UCSD-AML1 (cell line): Measurements from ENCODE around the gene GNAI3.

Experiments
- DNase-seq: peaks from one replicate; lab custom pipeline; 2025; ENCODE audit not compliant: unreplicated experiment; lab: John Stamatoyannopoulos, UW

GNAI3 gene

DNA sequence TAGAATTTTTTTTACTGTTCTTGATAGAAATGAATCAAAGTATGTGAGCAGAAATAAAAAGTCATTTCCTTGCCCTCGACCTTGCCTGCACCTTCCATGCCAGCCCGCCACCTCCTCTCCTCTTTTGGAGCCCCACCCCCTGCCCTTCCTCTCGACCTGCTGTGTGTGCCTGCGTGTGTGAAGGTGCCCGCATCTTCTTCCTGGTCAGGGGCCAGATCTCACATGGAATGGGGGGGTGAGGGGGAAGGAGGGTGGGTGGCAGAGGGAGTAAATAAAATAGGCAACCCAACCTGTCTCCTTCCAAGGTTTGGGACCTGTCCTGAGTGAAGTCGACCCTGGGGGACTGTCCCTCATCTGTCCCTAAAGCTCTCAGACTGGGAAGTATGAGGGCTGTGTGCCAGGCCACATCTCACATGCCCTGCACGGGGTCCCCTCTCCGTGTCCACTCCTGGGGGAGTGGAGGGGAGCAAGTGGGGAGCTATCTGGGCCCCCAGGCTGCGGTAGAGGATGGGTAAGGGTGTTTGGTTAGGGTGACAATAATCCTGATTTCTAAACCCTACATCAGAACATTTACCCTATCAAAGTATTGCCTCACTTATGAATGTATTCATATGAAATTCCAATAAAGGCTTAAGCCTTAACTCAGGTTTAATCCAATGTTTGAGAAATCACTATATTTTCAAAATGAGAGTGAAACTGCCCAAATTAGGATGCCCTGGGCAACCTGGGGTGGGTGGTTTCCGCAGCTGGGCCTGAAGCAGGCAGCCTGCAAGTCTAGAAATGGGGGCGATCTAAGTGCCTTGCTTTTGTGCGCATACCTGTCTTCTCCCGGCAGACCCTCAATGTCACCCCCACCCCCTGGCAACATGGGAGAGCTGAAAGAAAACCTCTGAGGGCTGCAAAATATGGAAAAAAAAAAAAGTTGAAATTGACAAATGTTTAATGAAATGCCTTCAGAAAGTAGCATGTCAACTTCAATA lies 86.6 kb downstream of the GNAI3 start:
- no peak for DNase-seq

DNA sequence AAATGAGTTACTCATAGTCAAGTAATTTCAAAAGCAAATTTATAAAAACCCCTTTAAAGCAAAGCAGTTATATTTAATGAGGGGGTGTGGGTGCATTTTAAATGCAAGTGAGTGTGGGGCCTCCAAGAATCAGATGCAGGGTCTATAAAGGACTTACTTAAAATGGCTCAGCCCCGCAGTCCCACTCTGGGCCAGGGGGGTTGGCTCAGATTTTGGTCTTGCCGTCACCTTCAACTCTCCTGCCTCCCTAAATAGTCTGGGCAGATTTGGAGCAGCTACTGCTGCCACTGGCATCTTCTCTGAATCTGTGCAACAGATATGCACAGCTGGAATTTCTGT lies 87.4 kb downstream of the GNAI3 start:
- no peak for DNase-seq

DNA sequence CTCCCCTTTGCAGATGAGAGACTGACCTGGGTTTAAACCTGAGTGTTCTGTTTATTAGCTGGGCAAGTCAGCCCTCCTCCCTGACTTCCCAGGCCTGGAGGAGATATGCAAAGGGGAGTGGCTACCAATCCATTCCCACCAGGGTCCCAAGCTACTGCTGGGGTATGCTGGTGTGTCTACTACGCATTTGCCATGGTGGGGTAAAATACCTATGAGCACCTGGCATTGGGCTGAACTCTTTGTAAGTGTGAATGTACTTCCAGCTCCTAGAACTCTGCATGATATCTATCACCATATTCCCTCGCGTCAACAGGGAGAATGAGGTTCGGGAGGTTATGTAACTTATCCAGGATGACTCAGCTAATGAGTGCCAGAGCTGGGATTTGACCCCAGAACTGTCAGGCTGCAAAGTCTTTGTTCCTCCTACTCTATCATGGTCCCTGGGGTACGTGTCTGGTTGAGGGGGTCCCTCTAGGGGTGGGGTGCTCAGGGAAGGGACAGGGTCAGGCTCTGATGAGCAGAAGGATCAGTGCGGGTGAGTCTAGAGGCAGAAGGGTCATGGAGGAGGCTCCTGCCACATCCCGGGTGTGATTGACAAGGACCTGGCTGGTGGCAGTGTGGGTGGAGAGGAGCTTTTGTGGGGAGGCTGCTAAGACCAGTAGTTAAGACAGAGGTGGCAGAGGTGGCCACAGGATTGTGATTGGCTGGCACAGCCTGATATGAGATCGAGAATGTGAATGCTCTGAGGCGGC lies 88.0 kb downstream of the GNAI3 start:
- no peak for DNase-seq

DNA sequence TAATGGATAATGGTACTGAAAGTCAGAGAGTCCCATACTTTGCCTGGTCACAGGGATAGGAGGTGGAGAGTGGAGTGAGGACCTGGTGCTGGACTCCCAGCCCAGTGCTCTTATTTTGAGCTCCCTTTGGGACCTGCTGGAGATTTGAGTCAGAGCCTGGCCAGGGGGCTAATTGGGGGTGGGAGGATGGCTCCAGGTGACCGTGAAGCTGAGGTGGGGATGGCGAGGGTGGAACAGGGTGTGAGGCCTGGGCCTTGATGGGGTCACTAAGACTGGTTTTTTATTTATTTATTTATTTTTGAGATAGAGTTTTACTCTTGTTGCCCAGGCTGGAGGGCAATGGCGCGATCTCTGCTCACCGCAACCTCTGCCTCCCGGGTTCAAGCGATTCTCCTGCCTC lies 89.0 kb downstream of the GNAI3 start:
- no peak for DNase-seq

DNA sequence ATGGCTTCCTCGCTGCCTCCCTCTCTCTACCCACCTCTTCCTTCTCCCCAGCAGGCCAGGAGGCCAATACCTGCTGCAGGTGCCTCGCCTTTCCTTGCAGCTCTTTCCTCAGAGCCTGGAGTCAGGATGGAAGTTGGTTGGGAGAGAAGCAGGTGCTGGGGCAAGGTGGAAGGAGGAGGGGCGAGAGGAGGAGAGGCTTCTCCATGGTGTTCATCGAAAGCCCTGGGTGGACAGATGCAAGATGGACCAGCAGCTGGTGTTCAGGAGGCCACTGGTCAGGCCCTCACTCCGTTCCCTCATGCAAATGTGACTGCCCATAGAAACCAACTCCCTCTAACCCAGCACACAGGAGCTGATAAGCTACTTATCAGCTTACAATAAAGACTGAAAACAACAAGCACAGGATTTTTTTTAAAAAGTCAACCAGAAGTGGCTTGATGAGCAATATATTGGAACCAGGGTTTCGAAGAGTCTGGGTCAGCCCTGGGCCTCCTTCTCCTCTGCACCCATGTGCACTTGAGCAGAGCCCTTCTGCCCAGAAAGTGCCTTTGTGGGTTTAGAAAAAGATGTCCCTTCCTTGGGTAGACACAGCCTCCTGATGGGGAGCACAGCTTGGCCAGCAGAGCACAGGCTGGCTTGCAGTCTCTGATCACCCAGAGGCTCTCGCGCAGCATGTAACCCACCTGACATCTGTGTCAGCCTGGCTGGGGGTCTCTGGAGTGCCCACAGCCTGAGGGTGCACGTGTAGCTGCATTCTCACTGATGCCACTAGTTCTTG lies 90.8 kb downstream of the GNAI3 start:
- no peak for DNase-seq

DNA sequence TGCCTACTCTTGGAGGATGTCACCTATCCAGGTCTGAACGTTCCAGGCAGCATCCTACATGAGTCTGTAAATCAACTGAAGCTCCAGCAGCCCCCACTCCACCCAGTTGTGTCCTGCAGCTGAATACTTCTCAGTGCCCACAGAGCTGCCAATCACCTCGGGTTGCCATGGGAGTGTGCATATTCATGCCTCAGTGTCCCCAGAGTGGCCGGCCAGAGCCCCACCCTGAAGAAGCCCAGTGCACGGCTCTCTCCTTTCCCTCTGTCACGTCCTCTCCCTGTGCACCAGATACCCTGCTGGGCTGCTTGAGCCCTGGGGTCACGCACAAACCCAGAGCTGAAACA lies 91.4 kb downstream of the GNAI3 start:
- DNase-seq = no peak

DNA sequence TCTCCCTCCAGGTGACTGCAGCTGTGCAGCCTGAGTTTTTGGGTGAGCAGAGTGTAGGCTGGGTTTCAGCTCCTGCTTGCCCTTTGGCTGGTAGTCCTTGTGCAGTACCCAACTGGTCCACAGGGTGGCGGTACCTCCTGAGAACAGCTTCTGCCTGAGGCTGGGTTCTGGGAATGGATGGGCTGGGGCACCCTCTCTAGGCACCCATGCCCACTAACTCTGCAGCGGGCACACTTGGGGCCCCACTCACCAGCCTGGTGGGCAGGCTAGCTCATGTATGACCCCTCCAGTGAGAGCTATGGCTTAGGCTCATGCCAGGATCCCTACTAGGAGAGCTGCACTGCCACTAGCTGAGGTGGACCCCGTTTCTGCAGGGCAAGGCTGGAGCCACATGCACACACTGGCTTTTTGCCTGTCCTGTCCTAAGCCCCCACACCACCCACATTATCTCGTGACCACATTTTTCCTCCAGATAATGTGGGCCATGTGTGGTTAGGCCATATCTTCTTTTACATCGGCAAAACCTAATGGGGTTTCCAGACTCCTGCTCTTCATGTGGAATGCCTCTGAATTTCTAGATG lies 92.0 kb downstream of the GNAI3 start:
- peak; percentile 83 for DNase-seq

DNA sequence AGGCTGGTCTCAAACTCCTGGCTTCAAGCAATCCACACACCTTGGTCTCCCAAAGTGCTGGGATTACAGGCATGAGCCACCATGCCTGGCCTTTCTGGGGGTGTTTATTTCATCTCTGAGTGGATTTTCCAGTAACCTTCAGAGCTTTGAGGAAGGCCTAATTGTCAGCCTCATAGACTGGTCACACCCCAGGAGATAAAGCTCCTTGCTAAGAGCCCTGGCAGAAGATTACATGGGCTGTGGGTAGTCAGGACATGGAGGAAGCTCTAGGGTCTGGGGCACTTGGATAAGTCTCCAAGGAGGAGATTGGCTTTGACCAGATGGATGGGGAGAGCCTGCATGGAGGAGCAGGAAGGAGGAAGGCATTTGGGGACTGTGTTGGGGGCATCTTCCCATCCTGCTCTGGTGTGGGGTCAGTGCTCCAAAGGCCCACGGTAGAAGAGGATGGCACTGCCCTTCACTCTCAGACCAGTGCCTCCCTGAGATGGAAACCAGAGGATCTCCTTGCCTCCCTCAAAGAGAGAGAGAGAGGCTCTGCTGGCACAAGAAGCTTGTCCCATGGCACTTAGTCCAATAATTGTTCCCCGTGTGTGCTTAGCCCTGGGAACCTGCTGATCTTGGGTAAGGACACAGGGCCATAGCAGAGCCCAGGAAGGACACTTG lies 92.8 kb downstream of the GNAI3 start:
- DNase-seq = no peak

DNA sequence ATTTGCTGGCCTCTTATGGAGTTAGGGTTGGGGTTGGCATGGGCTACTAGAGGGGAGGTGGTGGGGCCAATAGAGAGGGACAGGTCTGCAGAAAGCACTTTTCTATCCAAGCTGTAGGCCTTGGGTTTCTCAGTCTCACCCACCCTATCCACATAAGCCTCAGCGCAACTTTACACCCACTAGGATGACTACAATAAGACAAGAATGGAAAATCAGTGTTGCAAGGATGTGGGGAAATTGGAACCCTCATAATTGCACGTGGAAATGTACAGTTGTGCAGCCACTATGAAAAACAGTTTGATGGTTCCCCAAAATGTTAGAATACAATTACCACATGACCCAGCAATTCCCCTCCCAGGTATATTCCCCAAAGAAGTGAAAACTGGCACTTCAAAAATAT lies 93.4 kb downstream of the GNAI3 start:
- no peak for DNase-seq

DNA sequence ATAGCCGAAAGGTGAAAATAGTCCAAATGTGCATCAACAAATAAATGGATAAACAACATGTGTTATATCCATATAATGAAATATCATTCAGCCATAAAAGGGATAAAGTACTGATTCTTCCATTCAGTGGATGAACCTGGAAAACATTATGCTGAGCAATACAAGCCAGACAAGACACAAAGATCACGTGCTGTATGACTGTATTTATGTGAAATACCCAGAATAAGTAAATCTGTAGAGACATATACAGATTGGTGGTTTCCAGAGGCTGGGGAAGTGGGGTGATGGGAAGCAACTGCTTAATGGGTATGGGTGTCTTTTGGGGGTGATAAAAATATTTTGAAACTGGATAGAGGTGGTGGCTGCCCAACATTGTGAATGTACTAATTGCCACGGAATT lies 94.2 kb downstream of the GNAI3 start:
- DNase-seq = no peak

DNA sequence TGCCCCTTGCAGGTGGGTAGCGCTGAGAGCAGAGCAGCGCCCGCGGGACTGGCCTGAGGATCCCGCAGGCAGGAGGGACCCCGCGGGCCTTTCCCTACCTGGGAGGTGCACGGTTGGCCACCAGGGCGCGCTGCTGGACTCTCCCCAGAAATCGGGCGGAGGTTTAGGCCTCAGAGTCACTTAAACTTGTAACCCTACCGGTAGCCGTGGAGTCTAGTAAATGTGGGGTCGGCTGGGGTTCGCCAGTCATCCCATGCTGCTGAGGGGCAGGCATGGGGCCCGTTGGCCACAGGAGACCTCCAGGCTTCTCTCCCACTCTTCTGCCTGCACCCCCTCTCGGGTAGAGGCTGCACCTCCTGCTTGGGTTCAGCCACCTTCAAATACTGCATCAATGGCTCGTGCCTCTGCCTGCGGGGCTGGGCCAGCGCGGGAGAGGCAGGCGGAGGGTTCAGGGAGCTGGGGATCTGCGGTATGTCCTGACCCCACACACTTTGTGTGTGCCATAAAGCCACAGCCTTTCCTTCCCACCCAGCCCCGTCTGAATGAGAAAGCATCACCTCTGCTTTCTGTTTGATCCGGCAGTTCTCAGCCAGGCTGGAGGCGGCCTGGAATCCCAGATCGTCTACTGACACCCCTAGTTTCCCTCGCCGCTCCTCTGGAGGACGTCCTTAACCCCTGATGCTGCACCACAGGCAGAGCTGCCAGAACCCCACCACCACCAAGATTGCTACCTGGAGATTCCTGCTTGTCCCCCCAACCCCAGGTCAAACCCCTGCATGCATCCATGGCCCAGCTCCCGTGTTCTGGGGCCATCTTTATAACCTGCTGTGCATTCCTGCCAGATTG lies 95.2 kb downstream of the GNAI3 start:
- DNase-seq = peak; percentile 83

DNA sequence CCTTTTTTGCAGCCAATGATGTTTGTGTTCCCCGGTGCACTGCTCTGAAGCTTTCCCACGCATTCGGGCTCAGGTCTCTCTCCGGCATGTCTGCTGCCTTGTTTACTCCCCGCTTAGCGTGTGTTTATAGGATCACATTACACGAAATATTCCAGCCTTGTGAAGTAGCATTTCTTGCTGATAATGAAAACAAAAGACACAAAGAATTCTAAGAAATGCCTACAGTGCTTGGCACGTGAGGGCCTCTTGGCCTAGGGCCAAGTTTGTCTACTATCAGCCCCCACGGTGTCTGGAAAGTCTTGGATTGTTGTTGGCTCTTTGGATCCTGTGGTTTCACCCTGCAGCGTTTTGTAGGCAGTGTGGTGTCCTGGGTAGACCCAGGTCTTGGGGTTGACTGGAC lies 96.3 kb downstream of the GNAI3 start:
- no peak for DNase-seq

DNA sequence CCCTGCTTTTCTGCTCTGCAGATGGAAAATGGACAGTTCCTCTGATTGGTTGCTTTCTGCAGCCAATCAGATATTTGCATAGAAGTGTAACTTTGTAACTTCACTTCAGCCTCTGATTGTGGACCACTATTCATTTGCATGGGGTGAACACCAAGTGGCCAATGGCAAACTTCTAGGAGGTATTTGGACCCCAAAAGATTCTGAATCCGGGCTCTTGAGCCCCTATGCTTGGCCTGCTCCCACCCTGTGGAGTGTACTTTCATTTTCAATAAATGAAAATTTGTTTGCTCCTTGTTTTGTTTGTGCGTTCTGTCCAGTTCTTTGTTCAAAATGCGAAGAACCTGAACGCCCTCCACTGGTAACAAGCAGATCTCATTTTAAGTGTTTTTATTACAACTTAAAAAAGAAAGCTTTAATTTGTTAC lies 101.1 kb downstream of the GNAI3 start:
- no peak for DNase-seq

DNA sequence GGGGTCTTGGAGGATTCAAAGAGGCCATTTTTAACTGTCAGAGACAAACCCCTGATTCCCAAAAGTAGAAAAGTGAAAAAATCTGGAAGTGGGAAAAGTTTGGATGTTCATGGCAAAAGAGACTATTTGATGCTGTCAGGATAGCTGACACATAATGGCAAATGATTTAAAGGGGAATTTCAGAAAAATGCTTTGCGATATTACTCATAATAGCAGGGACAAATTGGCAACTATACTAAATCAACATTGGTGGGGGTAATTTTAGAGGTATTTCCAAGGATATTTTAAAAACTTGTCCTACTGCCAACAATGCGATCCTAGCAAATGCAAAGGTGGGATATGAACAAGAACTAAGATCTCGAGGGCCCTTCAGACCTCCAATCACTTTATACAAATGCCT lies 102.2 kb downstream of the GNAI3 start:
- DNase-seq = no peak

DNA sequence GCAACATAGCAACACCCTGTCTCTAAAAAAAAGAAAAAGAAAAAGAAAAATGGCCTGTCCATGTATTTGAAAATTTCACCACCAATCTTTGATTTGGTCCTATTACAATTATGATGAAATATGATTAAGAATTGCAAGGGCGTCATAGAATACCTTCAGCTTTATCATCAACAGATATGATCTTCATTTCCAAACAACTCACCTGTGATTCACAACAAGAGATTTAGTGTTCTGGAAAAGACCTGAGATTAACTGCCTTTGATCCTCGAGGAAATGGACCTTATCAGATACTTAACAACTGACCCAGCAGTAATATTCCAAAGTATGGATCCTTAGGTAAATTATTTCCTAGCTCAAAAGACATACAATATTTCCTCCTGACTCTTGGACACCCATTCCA lies 104.0 kb downstream of the GNAI3 start:
- DNase-seq = no peak

DNA sequence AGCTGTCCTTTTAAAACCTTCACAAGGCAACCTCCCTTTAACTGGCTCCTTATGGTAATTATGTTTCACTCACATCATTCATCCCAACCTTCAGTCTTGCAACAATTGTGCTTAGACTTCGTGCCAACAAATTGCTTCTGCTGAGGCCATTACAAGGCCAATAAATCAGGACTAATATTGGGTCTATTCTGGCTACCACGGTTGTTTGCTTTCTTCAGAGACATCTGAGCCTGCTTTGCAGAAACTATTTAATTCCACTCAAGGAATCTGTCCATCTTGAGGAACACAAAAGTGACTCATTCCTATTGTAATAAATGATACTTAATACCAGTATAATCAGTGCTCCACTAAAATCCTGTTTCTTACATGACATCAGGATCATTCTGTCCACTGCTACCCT lies 104.9 kb downstream of the GNAI3 start:
- DNase-seq = no peak

DNA sequence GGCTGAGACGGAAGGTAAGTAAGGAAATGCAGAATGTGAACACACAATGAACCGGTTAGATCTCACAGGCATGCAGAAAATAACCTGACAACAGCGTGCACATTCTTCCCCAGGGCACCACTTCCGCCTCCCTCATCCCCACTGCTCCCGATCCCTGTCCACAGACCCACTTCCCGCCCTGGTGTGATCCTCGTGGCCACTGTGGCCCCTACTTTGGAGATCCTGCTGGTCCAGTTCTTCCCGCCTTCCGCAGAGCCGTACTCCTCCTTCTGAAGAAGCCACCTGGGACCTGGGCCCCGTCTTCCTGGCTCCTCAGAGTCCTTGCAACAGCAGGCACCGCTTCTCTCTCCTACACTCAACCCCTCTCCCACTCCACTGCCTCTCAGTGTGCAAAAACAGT lies 106.1 kb downstream of the GNAI3 start:
- DNase-seq = no peak

DNA sequence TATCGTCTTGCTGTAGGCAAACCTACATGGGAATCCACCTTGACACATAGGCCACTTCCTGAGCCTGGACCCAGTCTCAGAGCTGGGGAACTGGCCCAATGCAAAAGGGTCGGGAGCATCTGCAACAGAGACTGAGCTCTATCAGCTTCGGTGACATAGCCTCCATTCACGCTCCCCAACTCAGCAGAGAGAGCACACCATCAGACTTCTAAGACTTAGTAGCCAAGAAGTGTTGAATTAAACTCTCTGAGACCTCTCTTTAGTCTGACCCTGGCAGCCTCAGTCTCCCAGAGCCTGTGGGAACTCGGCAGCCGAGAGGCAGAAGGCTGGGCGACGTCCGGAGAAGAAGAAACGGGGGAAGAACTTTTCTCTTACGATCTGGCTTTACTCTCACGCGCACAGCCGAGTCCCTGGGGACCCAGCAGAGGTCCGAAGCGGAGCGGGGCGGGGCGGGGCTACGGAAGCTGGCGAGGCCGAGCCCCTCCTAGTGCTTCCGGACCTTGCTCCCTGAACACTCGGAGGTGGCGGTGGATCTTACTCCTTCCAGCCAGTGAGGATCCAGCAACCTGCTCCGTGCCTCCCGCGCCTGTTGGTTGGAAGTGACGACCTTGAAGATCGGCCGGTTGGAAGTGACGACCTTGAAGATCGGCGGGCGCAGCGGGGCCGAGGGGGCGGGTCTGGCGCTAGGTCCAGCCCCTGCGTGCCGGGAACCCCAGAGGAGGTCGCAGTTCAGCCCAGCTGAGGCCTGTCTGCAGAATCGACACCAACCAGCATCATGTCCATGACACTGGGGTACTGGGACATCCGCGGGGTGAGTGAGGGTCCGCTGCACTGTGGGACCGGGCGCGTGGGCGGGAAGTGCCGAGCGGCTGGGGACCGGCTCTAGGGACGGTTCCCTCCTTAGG lies 107.5 kb downstream of the GNAI3 start, which contains the start of gene GSTM4:
Gene GSTM4, plus strand, starts transcription at position 485 of the 905 bp plus-strand sequence. Its CDS starts 291 bp downstream, at position 776.
- DNase-seq = peak; percentile 72

DNA sequence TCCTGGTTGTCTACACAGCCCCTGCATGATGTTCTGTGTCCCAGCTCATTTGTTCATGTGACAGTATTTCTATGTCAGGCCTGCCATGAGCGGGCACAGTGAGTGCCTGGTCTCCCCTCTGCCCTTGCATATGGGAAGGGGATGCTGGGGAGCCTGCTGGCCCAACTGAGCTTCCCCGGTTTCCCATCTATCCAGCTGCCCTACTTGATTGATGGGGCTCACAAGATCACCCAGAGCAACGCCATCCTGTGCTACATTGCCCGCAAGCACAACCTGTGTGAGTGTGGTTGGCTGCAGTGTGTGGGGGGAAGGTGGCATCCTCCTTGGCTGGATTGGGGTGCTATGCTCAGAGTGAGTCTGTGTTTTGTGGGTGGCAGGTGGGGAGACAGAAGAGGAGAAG lies 109.0 kb downstream of the GNAI3 start:
- no peak for DNase-seq
